HEK293 (cell line): ENCODE measurements around the gene TOMM5.

Experiments used
- CTCF ChIP-seq: fragments of 450-650 bp; formaldehyde crosslinking; IDR thresholded peaks from 2 replicates; pipeline ENCODE4 v1.5.1; 2016; ENCODE audit warnings: missing biosample characterization, missing genetic modification characterization
- PBX3 ChIP-seq: sonication (generic); formaldehyde crosslinking; IDR thresholded peaks from 2 replicates; pipeline ENCODE4 v1.8.1; 2022; ENCODE audit warnings: mild to moderate bottlenecking, moderate library complexity, missing genetic modification reagents
- REPIN1 ChIP-seq: fragments of 450-650 bp; formaldehyde crosslinking; IDR thresholded peaks from 2 replicates; pipeline ENCODE4 v1.5.1; 2017; ENCODE audit warnings: missing biosample characterization, missing genetic modification characterization, low read depth
- ZIC2 ChIP-seq: fragments of 450-650 bp; formaldehyde crosslinking; IDR thresholded peaks from 2 replicates; pipeline ENCODE4 v1.5.1; 2016; ENCODE audit warnings: missing biosample characterization, missing genetic modification characterization
- ZNF121 ChIP-seq: fragments of 450-650 bp; formaldehyde crosslinking; IDR thresholded peaks from 2 replicates; pipeline ENCODE4 v1.5.1; 2016; ENCODE audit warnings: missing biosample characterization, missing genetic modification characterization
- ZNF26 ChIP-seq: fragments of 450-650 bp; formaldehyde crosslinking; IDR thresholded peaks from 2 replicates; pipeline ENCODE4 v1.5.1; 2016; ENCODE audit warnings: missing biosample characterization, missing genetic modification characterization
- ZNF274 ChIP-seq, 2 experiments: fragments of 200-500 bp in 1 of 2; fragments of 450-650 bp in 1 of 2; sonication (Bioruptor generic) in 1 of 2; formaldehyde crosslinking in 1 of 2; IDR thresholded peaks; 2 replicates each; pipeline versions ENCODE4 v1.5.1 to v1.6.1; 2014 to 2016; ENCODE audit warnings: borderline replicate concordance in 1 of 2, inconsistent platforms in 1 of 2, low read length in 1 of 2, missing biosample characterization in 1 of 2, missing genetic modification characterization in 1 of 2
- ZNF280C ChIP-seq: fragments of 450-650 bp; formaldehyde crosslinking; IDR thresholded peaks from 2 replicates; pipeline ENCODE4 v1.5.1; 2016; ENCODE audit warnings: missing biosample characterization, missing genetic modification characterization
- ZNF596 ChIP-seq: fragments of 450-650 bp; IDR thresholded peaks from 2 replicates; pipeline ENCODE4 v1.5.0; 2018; ENCODE audit warnings: missing biosample characterization, mild to moderate bottlenecking, missing genetic modification characterization, moderate library complexity
- ZNF626 ChIP-seq: fragments of 450-650 bp; sonication (Bioruptor Pico); formaldehyde crosslinking; IDR thresholded peaks from 2 replicates; pipeline ENCODE4 v1.5.1; 2018; ENCODE audit warnings: missing biosample characterization, missing genetic modification characterization, inconsistent platforms
- ZNF639 ChIP-seq: fragments of 450-650 bp; formaldehyde crosslinking; IDR thresholded peaks from 2 replicates; pipeline ENCODE4 v1.5.1; 2016; ENCODE audit warnings: missing biosample characterization, missing genetic modification characterization
- ZNF645 ChIP-seq: fragments of 450-650 bp; formaldehyde crosslinking; IDR thresholded peaks from 2 replicates; pipeline ENCODE4; 2016; ENCODE audit warnings: missing biosample characterization, missing genetic modification characterization
- ZNF658 ChIP-seq: fragments of 450-650 bp; formaldehyde crosslinking; IDR thresholded peaks from 2 replicates; pipeline ENCODE4; 2016; ENCODE audit warnings: missing biosample characterization, missing genetic modification characterization

- no peak for TF ChIP-seq CTCF
- TF ChIP-seq ZIC2, result no peak
- TF ChIP-seq ZNF596, result no peak
- TF ChIP-seq ZNF280C (tag by site-specific recombination), result no peak
- no peak for TF ChIP-seq ZNF274 (IDR thresholded peaks at IDR 0.05; ENCODE audit: low read length)
- no peak for TF ChIP-seq ZNF274 (tag by site-specific recombination; IDR thresholded peaks at IDR 0.05; ENCODE audit: borderline replicate concordance)
- TF ChIP-seq ZNF639 (tag by site-specific recombination), result no peak
- TF ChIP-seq PBX3, result no peak
- no peak for TF ChIP-seq ZNF658 (tag by site-specific recombination)
- TF ChIP-seq ZNF121 (tag by site-specific recombination), result no peak
- no peak for TF ChIP-seq ZNF26 (tag by site-specific recombination)
- TF ChIP-seq REPIN1 (tag by site-specific recombination), result no peak
- TF ChIP-seq ZNF645 (tag by site-specific recombination), result no peak
- TF ChIP-seq ZNF626, result no peak
Measured at GRCh38 chr9:37602817-37603216, 10.4 kb upstream of the TOMM5 start.
